NCI-H1436 (cell line): ENCODE data around the gene BRINP1.

ENCODE experiments used
- DNase-seq: peaks from one replicate; lab custom pipeline; 2025; lab: John Stamatoyannopoulos, UW

The BRINP1 gene

DNA sequence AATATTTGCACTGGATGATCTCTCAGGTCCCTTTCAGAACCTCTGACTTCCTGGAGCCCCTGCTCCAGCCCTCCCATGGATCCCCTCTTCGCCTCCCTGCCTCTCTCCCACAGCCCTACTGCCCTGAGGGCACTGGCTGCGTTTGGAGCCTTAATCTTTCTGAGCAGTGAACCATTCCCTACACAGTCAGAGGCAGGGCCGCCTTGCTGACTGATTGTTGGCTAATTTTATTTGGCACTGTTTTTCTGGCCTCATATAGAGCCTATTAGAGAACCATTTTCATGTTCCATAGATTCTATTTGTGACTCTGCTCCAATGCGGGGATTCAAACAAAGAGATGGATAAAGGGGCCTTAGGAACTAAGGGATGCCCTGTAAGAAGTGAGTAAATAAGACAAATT, 91.1 kb downstream of the BRINP1 start:
- no peak for DNase-seq

DNA sequence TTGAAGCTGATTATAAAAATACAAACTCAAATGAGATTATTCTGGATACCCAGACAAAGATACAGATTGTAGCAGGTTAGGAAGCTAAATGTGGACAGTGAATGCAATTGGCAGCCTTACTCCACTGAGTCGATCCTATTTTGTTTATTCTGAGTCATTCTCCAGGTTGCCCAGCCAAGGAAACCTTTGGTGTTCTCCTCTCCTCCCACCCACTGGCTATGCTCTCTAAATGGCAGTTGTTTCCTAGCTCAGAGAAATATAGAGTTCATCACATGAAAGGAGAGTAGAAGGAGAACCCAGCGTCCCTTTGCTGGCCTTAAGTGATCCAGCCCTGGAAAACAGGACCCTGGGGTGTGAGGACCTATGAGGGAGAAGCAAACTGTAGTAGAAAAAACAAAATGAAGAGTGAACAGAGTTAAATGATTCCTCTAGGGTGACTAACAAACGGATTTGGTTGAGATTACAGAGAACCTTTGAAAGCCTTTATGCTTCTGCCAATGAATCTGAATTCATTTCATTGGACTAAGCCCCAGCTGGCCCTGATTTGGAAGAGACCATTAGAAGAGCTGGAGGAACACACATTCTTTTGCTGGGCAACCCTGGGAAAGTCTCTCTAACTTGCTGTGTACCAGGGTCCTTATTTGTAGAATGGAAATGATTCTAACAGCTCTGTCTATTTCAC, 95.1 kb downstream of the BRINP1 start:
- DNase-seq, result no peak

- DNase-seq, result no peak
These were observed 95.8 kb downstream of the BRINP1 start for GRCh38 chr9:119273325-119273904.

- no peak for DNase-seq
These were observed 96.6 kb downstream of the BRINP1 start for GRCh38 chr9:119272500-119273211.

GRCh38 chr9:119268985-119269384, 100.2 kb downstream of the BRINP1 start:
- DNase-seq, result no peak

DNA sequence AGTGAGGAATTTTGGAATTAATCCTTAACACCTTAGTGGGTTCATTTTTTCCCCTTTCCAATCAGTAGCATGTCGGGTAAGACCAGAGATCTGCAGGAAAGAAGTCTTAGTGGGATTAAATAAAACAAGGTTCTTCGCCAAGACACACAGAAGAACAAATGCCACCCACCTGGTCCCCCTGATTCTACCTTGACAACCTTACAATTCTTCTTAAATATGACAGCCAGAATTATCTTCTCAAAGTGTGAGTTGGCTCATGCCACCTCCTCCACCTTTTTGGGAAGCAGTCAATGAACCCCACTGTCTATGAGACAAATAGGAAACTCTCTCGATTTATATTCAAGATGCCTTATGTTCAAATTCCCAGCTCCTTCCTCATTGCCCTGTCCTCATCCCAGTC, 105.1 kb downstream of the BRINP1 start:
- DNase-seq, result no peak

- DNase-seq, result no peak
These were observed 111.6 kb downstream of the BRINP1 start for GRCh38 chr9:119257592-119257991.

DNA sequence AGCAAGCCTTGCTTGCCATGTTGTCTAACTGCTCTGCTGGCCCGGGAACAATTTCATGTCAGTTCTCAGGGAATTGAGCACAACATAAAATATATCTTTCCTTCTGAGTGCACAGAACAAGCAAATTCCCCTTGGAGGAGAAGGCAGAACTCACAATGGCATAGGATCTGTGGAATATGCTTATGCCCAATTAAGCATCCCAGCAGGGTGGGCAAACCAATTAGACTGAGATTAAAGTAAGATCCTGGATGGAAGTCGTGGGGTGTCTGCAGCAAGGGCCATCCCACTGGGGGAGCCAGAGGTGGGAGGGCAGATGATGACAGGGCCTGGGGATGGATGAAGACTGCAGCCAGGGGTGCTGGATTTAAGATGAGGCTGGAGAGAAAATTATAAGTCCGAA, 114.1 kb downstream of the BRINP1 start:
- DNase-seq, result no peak

DNA sequence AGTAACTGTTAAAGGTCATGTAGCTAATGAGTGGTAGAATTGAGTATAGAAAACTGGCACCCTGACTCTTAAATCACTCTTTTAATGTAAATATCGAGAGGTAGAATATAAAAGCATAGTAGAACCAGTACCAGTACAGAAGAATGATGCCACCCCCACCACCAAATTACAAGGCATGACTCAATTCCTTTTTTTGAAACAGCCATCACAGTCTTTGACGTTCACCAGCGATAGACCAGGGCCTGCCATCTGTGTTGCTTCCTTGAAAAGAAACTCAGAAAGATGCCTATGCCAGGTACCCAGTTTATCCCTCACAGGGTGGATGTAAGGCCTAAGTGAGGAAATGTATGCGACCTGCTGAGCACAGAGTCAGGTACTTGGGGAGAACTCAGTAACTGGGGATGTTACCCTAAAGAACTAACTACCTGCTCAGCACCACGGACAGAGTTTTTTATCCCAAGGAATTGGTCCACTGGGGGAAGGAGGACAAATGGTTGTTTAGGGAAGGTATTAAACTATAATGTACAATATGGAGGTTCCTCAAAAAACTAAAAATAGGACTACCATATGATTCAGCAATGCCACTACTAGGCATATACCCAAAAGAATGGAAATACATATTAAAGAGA, 116.5 kb downstream of the BRINP1 start:
- no peak for DNase-seq

DNA sequence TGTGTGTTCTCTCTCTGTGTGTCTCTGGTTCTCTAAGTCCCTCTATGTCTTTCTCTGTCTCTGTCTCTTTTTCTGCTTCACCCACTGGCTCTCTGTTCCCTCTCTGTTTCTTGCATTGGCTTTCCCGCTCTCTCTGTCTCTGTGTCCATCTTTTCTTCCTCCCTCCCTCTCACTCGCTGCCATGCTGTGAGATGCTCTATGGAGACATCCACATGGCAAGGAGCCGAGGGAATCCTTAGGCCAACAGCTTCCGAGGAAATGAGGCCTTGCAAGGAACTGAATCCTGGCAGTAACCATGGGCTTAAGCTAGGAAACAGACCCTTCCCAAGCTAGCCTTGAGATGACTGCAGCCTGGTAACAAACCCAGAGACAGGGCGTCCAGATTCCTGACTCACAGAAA, 117.3 kb downstream of the BRINP1 start:
- DNase-seq, result no peak

DNA sequence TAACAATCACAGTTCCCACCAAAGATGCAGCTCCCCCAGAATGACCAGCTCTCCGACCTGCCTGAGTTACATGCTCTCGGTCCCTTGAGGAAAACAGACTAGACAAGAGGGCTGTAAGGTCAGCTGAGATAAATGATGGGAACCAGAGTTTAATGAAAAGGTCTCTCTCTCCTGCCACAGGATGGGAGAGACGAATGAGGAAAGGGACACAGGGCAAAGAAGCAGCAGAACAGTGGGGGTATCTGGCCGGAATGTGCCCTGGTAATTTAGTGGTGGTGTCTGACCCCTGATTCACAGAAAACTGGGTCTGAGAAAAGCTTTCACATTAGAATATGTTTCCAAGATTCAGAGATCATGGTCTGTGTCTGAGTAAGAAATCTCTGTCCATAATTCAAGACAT, 118.5 kb downstream of the BRINP1 start:
- no peak for DNase-seq

DNA sequence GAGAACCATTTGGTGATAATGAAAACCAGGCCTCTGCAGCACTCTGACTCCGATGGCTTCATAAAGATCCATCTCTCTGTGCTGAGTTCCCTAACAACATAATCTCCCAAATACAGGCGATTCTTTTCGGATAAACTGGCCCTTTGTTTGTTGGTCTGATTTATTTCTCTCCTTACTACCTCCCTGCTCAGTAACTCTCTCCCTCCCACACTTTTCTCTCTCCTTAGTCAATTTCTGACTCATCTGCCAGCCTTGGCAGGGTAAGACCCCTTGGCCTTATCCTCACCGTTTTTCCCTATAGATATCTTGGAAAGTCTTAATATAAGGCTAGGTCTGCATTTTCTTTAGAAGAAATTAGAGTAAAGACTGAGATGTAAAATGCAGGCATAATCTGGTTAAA, 128.7 kb downstream of the BRINP1 start:
- no peak for DNase-seq

- DNase-seq, result no peak
These were observed 134.6 kb downstream of the BRINP1 start for GRCh38 chr9:119234636-119235035.

GRCh38 chr9:119227422-119227821, 141.8 kb downstream of the BRINP1 start:
- no peak for DNase-seq

GRCh38 chr9:119224431-119224830, 144.8 kb downstream of the BRINP1 start:
- no peak for DNase-seq

DNA sequence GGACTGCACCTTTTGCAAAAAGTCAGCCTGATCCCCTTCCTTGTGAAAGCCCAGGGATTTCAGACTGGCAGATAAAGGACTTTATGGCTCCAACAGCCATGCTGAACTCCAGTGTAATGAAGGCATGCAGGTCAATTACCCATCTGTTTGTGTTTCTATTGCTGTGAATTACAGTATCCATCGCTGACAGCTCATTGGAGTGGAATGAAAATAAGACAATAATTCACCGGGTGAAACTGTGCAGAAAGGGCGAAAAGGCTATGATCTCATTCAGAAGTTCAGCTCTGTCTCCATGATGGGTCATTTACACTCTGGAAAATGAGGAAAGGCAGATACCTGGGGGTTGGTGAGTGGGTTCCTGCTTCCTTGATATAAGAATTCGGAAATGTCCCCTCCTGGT, 148.0 kb downstream of the BRINP1 start:
- DNase-seq, result no peak

- DNase-seq, result no peak
These were observed 150.9 kb downstream of the BRINP1 start for GRCh38 chr9:119218293-119218692.

DNA sequence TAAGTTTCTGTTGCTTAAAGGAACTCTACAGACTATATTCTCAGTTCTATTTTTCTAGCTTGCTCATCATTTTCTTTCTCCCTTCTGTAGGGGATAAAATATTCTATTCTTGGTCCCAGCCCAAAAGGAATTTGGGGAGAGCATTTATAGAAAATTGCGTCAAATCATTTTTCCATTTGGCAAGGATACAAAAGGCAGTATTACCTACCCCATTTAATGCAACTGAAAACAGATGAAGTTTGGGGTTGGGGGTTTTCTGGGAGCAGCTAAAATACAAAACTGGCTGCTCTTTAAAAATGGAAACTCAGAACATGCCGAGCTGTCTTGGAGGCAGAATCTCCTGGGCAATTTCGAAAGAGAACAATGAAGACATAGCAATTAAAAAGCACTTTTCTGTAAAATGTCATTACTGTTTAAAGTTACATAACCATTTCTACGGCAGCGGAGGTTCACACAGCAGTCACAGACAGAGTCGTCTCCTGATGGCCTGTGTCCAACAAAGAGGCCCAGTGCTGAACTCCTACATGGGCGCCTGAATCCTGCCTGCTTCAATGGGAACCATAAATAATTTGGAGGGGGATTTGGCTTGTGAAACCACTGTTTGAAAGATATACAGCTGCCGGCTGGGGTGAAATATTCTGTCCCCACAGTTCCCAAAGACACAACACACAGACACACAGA, 152.4 kb downstream of the BRINP1 start:
- DNase-seq, result no peak

DNA sequence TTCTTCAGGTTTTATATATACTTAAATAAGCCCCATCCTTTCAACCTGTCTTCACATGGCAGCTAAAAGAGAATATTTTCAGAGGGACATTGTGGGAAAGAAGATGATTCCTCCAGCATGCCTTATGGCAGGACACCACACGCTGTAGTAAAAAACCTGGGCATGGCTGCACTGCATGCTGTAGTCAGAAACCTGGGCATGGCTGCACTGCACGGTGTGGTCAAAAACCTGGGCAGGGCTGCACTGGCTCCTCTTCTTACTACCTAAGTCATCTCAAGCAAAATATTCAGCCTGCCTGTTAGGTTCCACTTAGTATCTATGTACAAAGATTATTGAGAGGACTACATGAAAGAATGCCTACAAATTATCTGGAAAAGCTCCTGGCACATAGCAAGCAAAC, 153.6 kb downstream of the BRINP1 start:
- DNase-seq, result no peak

- no peak for DNase-seq
These were observed 155.8 kb downstream of the BRINP1 start for GRCh38 chr9:119213471-119213870.

DNA sequence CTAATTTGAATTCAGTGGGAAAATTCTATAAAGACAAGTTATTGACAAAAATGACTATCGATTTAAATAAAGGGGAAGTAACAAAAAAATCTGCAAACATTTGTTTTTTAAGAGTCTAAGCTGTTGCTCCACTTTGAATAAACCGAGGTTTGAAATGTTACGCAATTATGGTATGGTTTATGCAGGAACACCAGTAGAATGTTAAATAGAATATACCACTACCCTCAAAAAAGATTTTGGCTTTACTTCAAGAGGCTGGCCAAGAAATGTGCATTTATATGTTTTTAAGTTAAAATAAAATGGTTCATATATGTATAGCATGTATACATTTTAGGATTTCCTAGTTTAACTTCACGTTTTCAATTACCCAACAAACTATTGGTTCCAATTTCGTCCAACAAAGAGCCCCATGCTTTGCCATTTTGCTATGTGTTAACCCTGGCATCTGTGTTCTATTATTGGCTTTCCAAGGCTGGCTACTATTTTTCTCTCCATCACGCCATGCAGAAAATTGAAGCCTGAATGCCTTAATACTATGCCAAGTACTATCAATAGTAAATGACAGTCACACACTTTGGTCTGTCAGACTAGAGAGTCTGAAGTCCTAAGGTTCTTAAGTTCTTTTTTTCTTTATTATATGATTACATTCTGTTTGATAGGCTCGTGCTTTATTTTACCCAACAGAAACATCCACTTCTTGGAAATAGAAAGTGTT, 171.2 kb downstream of the BRINP1 start:
- no peak for DNase-seq

DNA sequence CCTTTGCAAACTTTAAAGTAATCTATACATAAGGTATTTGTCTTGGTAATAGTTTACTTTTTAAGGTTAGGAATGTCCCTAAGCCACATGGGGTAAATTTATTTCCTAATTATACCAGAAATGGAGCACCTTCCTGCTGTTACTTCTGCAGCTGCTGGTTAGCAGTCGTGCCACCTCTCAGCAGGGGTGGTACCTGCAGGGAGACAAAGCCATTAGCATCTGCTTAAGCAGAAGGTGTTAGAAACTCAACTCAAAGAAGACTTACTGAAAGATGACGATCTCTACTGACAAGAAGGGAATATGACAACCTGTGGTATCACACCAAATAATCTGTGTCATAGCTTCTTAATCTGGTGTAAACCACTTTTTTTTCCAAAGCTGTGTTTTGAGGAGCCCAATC, 173.7 kb downstream of the BRINP1 start:
- DNase-seq, result no peak
